Stomach (tissue), 4 donors: Measurements from ENCODE around the gene PSMD8.

Source experiments
- CTCF ChIP-seq, 7 experiments: fragments of 450-650 bp in 4 of 7; fragments of 200-600 bp in 3 of 7; sonication (generic) in 3 of 7; IDR thresholded peaks; one replicate each; pipeline ENCODE4 v1.5.1; 2016 to 2019; ENCODE audit warnings: antibody characterized with exemption in 7 of 7, control low read depth in 2 of 7, mild to moderate bottlenecking in 1 of 7
- EP300 ChIP-seq: sonication (generic); formaldehyde crosslinking; IDR thresholded peaks from one replicate; pipeline ENCODE4 v1.6.1; 2017; ENCODE audit warnings: antibody characterized with exemption
- POLR2A ChIP-seq, 4 donors: fragments of 450-650 bp; IDR thresholded peaks; one replicate each; pipeline ENCODE4 v1.6.1; 2016; ENCODE audit warnings: antibody characterized with exemption in 4 of 4, control low read depth in 2 of 4, mild to moderate bottlenecking in 1 of 4, moderate library complexity in 1 of 4
- POLR2AphosphoS5 ChIP-seq, 3 donors: sonication (generic); formaldehyde crosslinking; IDR thresholded peaks; one replicate each; pipeline ENCODE4 v1.6.1; 2016; ENCODE audit warnings: antibody characterized with exemption in 3 of 3

DNA sequence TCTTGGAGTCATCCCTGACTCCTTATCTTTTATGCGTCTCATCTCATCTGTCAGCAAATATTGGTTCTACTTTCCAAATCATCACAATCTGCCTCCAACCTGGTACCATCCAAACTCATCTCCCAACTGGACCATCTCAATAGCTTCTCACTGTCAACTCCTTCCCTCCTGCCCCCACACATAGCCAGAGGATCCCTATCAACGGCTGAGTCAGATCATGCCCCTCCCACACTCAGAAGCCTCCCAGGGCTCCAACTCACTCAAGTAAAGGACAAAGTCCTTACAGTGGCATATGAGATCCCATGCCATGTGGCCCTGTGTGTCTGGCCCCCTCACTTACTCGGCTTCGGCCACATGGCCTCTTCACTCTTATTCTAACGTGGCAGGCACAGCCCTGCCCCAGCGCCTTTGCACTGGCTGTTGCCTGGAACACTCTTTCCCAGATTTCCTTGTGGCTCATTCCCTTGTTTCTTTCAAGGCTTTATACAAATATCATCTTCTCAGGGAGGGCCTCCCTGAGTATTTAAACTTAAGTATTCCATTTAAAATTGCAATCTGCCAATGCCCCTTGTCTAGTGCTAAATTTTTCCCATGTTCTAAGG, 18.4 kb downstream of the PSMD8 start:
- TF ChIP-seq CTCF (IDR thresholded peaks at IDR 0.05): no peak
- TF ChIP-seq POLR2AphosphoS5 (IDR thresholded peaks at IDR 0.05): no peak
- no peak for TF ChIP-seq EP300
- TF ChIP-seq POLR2A (IDR thresholded peaks at IDR 0.05): no peak
